Stromal cell of bone marrow (primary cell): Measurements from ENCODE around the gene GPX4.

Source experiments
- DNase-seq: peaks from one replicate; pipeline ENCODE4 v3.0.0-alpha.2; 2012; ENCODE audit warnings: low read depth

Gene GPX4

DNA sequence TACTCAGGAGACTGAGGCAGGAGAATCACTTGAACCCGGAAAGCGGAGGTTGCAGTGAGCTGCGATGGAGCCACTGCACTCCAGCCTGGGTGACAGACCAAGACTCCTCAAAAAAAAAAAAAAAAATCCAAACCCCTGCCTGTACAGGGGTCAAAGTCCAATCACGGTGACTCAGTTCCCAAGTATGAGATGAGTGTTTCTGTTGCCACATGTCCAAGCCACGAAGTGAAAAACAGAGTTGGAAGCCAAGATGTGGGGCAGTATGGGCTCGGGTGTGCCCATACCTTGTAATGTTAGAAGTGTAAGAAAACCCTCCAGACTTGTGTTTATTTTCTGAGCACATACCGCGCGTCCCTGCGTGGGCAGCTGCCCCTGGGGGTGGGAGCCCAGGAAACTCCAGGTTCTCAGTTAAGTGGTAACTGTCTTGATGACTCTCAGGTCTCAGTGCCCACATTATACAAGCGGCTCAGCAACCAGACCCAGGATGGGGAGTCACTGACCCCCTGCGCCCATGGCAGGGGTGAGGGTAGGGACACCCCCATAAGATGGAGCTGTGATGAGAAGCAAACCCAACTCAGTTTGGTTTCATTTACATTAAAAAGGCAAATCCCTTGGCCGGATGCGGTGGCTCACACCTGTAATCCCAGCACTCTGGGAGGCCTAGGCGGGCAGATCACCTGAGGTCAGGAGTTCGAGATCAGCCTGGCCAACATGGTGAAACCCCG, 1.2 kb upstream of the GPX4 start:
- peak; percentile 98 for DNase-seq

DNA sequence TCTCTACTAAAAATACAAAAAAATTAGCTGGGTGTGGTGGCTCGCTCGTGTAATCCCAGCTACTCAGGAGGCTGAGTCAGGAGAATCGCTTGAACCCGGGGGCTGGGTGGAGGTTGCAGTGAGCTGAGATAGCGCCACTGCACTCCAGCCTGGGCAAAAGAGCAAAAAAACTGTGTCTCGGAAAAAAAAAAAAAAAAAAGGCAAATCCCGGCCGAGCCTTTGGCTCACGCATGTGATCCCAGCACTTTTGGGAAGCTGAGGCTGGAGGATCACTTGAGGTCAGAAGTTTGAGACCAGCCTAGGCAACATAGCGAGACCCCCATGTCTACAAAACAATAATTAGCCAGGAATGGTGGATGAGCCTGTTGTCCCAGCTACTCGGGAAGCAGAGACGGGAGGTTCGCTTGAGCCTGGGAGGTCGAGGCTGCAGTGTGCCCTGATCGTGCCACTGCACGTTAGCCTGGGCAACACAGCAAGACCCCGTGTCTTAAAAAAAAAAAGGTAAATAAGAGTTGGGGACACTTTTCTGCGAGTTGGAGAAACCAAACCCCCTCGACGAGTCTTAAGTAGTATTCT, 574 bp upstream of the GPX4 start:
- DNase-seq, result no peak

- no peak for DNase-seq
Observed at GRCh38 chr19:1104311-1105007, 665 bp downstream of the GPX4 start.

- DNase-seq, result no peak
Observed at GRCh38 chr19:1105008-1105872, 1.4 kb downstream of the GPX4 start.

- no peak for DNase-seq
Observed at GRCh38 chr19:1105873-1106840, 2.4 kb downstream of the GPX4 start.

- DNase-seq, result no peak
Observed at GRCh38 chr19:1106841-1107660, 3.3 kb downstream of the GPX4 start.

GRCh38 chr19:1107661-1108261, 4.0 kb downstream of the GPX4 start:
- DNase-seq, result no peak

- DNase-seq, result no peak
Observed at GRCh38 chr19:1108291-1109031, 4.7 kb downstream of the GPX4 start.

DNA sequence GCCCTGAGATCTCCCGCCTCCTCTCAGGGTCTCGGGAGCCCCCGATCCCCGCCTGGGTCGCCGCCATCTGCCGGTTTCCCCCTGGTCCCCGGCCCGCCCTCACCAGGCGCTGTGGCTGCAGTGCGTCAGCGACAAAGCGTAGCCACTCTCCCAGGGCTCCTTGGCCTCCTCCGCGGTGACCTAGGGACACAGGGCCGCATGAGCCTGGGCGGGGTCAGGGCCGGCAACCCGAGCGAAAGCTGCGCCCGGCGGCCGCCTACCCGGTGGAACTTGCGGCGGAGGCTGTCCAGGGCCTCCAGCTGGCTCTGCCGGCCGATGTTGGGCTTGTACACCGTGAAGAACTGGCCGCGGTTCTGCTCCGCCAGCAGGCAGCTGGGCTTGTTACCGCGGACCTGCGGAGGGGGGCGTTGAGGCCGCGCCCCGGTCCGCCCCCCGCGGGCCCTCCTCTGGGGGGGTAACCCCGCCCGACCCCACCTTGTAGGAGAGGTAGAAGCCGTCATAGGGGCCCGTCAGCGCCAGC, 5.3 kb downstream of the GPX4 start:
- no peak for DNase-seq

DNA sequence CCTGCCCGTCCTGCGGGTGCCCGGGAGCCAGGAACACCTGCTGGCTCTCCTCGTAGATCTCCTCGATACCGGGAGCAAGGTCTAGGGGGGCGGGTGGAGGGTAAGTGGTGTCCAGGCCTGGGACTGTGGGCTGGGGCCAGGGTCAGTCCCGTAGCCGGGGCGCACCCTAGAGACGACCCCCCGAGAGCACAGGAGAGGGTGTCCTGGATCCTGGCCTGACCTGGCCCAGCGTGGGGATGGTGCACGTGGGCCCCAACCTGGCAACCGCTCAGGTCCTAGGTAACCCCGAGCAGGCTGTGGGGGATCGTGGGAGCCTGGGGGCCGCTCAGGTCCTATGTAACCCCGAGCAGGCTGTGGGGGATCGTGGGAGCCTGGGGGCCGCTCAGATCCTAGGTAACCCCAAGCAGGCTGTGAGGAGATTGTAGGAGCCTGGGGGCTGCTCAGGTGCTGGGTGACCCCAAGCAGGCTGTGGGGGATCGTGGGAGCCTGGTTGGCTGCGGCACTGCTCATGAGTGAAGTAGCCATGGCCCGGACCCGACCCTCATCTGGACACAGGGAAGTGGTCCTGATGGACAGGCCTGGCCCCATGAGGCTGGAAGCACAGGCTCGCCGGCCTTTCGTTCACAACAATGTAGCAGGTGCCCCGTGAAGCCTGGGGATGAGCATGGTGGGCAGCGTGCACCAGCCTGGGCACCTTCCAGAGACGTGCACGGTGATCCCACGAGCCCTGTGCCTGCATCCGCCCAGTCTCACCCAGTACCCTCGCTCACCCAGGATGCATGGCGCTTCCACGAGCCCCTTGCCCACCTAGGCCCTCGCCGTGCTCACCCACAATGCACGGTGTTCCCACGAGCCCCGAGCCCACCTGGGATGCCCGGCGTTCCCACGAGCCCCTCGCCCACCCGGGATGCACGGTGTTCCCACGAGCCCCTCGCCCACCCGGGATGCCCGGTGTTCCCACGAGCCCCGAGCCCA, 6.2 kb downstream of the GPX4 start:
- no peak for DNase-seq

DNA sequence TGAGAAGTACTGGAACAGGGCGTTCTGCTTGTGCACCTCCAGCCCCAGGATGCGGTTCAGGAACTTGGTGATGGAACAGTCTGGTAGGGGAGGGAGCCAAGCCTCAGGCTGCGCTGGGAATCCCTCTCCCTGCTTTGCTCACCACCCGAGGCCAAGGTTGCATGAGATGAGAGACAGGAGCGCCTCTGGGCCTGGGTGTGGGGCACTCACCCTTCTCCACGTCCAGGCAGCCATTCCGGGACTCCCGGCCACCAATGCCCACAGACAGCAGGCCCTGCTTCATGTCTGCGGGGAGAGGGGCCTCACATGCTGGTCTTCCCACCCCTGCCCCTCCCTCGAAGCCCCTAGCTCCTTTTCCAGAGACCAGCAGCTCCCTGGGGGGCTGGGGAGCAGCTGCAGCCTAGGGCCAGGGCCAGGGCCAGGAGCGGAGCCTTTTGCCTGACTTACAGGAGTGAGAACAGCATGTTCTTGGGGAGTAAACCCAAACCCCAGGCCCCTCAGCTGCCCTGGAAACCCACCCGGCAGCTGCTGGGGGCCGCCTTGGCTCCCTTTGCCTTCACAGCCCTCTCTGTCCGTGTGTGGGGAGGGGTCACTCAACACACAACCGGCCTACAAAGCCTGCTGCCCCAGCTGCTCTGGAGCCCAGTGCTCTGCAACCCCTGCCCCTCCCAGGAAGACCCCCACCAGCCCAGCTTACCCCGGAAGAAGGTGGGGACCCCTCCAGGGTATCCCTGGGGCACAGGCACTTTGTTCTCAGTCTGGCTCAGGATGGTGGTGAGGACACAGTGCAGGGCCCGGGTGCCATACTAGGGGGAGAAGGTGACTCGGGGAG, 7.2 kb downstream of the GPX4 start:
- no peak for DNase-seq

DNA sequence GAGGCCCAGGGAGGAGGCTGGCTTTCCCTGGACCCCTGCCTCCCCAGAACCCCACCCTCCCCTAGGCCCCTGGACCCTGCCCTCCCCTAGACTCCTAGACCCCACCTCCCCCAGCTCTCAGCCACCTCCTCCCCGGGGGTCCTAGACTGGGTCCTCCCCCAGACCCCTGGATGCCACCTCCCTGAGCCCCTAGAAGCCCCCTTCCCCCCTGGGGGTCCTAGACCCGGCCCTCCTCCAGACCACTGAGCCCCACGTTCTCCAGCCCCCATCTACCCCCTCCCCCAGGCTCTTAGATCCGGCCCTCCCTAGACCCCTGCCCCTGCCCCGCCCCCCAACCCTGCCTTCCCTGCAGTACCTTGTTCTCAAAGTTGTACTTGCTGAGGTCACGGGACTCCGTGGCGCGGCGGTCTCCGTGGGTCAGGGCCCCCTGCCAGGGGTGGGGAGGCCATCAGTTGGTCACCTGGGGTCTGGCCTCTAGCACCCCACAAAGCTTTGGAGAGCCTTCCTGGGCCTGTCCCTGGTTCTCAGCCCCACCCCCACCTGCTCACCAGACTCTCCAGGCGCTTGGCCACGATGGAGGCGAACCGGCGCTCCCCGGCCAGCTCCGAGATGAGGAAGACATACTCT, 8.0 kb downstream of the GPX4 start:
- DNase-seq, result no peak

- no peak for DNase-seq
Observed at GRCh38 chr19:1112268-1113029, 8.7 kb downstream of the GPX4 start.

- DNase-seq, result peak; percentile 78
Observed at GRCh38 chr19:1113030-1113985, 9.5 kb downstream of the GPX4 start.
